Ovary (tissue), 3 donors: ENCODE data around the gene MILR1.

Experiments
- POLR2A ChIP-seq: fragments of 450-650 bp; IDR thresholded peaks from one replicate; pipeline ENCODE4 v1.6.1; 2017; ENCODE audit warnings: antibody characterized with exemption, mild to moderate bottlenecking, moderate library complexity
- TF ChIP-seq, protein P1 (sequence below), 3 donors: fragments of 450-650 bp in 2 of 3; fragments of 200-600 bp in 1 of 3; IDR thresholded peaks; one replicate each; pipeline versions ENCODE4 v1.5.1 to v1.8.0; 2016 to 2022; ENCODE audit warnings: antibody characterized with exemption in 3 of 3, mild to moderate bottlenecking in 1 of 3
- donor health status: DM: no; HTN: no; CAD: no.

DNA sequence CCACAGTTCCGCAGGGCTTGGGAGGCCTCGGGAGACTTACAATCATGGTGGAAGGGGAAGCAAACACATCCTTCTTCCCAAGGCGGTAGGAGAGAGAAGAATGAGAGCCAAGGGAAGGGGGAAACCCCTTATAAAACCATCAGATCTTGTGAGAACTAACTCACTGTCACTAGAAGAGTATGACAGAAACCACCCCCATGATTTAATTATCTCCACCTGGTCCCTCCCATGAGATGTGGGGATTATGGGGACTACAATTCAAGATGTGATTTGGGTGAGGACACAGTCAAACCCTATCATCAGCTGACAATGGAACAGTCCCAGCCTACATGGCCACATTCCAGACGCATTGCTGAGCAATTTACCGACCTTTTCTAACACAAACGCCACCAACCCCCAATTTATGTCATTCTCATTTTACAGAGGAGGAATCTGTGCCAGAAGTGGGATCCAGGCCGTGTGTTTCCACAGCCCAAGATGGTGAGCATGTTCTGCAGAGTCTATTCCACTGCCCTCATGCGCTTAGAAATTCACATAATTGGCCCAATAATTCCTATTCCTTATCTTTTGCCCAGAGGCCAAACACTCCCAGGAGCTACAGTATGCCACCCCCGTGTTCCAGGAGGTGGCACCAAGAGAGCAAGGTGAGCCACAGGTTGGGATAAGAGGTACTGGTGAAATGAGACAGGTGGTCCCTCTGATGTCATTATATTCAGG, 17.3 kb downstream of the MILR1 start:
- TF ChIP-seq, protein P1, sequence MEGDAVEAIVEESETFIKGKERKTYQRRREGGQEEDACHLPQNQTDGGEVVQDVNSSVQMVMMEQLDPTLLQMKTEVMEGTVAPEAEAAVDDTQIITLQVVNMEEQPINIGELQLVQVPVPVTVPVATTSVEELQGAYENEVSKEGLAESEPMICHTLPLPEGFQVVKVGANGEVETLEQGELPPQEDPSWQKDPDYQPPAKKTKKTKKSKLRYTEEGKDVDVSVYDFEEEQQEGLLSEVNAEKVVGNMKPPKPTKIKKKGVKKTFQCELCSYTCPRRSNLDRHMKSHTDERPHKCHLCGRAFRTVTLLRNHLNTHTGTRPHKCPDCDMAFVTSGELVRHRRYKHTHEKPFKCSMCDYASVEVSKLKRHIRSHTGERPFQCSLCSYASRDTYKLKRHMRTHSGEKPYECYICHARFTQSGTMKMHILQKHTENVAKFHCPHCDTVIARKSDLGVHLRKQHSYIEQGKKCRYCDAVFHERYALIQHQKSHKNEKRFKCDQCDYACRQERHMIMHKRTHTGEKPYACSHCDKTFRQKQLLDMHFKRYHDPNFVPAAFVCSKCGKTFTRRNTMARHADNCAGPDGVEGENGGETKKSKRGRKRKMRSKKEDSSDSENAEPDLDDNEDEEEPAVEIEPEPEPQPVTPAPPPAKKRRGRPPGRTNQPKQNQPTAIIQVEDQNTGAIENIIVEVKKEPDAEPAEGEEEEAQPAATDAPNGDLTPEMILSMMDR (IDR thresholded peaks at IDR 0.05): no peak
- no peak for TF ChIP-seq POLR2A
